Inferior parietal cortex (tissue), 1 donor: Measurements from ENCODE around the gene TAF15.

Experiments used
- DNase-seq: peaks from one replicate; pipeline ENCODE4 v3.0.0-alpha.2; 2016; ENCODE audit errors: extremely low spot score

TAF15 gene

GRCh38 chr17:35786941-35787432 lies 22.3 kb upstream of the TAF15 start:
- DNase-seq, result no peak

GRCh38 chr17:35788477-35789368 lies 20.6 kb upstream of the TAF15 start:
- DNase-seq, result no peak

GRCh38 chr17:35790841-35791240 lies 18.4 kb upstream of the TAF15 start:
- DNase-seq, result no peak

- DNase-seq, result no peak
Observed at GRCh38 chr17:35791681-35792350, 17.5 kb upstream of the TAF15 start.

DNA sequence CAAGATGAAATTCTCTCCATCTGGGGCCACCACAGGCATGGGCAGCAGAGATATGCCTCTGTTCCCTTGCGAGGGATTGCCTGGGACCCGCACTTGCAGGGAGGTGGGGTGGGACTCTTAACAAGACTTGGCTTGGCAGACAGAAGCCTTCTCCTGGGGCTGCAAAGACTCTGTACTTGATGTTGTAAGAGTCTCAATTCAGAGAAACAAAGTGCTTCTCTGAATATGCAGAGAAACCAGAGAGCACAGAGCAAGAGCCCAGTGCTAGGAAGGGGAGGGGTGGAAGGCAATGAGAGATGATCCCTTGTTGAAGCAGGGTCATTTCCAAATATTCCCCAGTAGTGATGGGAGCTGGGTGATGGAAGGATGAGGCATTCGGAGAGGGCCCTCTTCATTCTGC lies 16.0 kb upstream of the TAF15 start:
- DNase-seq, result no peak

- DNase-seq, result no peak
Observed at GRCh38 chr17:35795007-35795870, 14.0 kb upstream of the TAF15 start, which contains the start of gene MMP28. TSS of gene MMP28 (minus strand) at chr17:35795641. CDS start at chr17:35795377, 264 bp downstream.

- DNase-seq, result no peak
Observed at GRCh38 chr17:35795871-35796265, 13.4 kb upstream of the TAF15 start.

DNA sequence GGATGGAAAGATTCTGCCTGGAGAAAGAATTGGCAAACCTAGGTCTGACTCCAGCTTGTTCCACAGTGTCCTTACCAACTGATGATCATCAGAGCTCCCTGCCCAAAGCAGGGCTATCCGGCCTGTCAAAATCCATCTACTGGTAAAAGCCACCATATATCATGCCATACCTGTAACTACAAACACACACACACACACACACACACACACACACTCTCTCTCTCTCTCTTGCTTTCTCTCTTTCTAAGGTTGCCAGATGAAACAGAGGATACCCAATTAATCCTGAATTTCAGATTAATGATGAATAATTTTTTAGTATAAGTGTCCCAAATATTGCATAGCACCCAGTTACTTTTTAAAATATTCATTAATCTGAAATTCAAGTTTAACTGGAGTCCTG lies 12.3 kb upstream of the TAF15 start:
- DNase-seq, result no peak

GRCh38 chr17:35797370-35797769 lies 11.9 kb upstream of the TAF15 start:
- DNase-seq, result no peak

GRCh38 chr17:35797918-35798317 lies 11.4 kb upstream of the TAF15 start:
- DNase-seq, result no peak

- peak; percentile 59 for DNase-seq
Observed at GRCh38 chr17:35799942-35800341, 9.3 kb upstream of the TAF15 start.

- no peak for DNase-seq
Observed at GRCh38 chr17:35801583-35802224, 7.6 kb upstream of the TAF15 start.

DNA sequence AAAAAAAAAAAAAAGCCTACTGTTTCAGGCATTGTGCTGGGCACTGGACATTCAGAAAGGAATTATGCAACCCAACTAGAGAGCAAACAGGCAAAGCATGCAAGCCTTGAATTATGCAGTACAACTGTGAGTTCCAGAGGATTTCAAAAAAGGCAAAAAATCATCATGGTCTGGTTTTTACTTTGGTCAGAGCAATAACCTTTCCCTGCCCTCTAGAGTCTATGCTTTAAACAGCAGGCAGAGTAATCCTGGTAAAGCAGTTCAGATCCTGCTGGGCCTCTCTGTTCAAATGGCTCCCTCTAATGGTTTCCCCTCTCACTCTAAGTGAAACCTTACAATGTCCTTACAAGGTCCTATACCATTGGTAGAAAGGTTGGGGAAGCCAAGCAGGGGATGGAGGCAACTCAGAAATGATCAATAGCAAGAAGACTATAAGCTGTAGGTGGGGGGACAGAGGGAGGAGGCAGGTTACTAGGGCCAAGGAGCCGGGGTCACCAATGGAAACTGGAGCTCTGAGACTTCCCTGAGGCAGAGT lies 4.6 kb upstream of the TAF15 start:
- peak; percentile 77 for DNase-seq

DNA sequence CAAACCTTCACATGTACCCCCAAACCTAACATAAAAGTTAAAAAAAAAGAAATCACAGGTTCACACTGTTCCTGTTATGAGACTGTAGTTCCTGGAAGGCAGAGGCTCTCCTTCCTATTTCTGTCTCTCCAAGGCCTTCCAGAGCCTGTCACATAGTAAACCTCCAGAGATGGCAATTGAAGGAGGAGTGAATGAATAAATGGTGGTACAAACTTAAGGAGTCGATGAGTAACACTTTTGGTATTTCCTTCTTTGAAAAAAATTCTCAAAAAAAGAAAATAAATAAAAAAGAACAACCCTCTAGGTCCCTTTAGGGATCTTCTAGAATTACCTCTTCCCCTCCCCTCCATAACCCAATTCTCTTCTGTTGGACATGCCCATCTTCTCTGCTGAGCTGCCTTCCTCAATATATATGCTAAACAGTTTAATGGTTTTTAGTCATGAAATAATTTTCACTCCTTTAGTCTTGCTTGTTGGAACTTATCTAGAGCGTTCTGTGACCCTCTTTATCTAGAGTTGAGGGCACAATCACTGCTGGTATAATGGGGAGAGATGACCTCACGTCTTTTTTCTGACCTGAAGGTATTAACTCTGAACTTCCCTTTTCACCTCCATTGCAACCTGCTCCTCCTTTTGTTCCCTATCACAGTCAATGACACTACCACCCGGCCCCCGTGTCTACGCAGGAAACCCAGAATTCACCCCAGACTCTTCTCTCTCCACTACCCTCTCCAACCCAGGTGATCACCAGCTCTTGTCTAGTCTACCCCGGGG lies 1.7 kb upstream of the TAF15 start:
- no peak for DNase-seq

GRCh38 chr17:35808240-35808961 lies 883 bp upstream of the TAF15 start:
- DNase-seq, result no peak

GRCh38 chr17:35809855-35810461 lies 674 bp downstream of the TAF15 start:
- DNase-seq, result no peak

GRCh38 chr17:35811759-35812158 lies 2.5 kb downstream of the TAF15 start:
- DNase-seq, result no peak

DNA sequence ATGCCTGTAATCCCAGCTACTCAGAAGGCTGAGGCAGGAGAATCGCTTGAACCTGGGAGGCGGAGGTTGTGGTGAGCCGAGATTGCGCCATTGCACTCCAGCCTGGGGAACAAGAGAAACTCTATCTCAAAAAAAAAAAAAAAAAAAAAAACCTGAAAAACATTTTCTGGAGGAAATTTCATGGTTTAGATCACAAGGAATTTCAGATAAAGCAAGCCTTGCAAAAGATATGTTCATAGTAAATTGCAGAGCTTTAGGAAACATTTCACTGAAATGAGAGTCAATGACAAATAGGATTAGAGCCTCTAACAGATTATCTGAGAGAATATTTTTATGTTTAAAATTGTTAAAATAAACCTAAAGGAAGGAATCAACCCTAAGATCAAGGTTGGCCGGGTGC lies 3.2 kb downstream of the TAF15 start:
- DNase-seq, result no peak

- DNase-seq, result no peak
Observed at GRCh38 chr17:35816723-35817122, 7.4 kb downstream of the TAF15 start.
